Lower leg skin (tissue), 4 donors: ENCODE results near the gene MOV10. TPM values are rescaled to one million over a fixed set of nuclear protein-coding genes. Genes with fewer than 3 reads are reported as not detected.

Experiments used
- DNase-seq, 2 donors: peaks; one replicate each; pipeline ENCODE4 v3.0.0-alpha.2; 2019; ENCODE audit warnings: low spot score in 2 of 2
- H3K4me3 ChIP-seq: fragments of 200-600 bp; sonication (generic); 2 replicates; pipeline ENCODE4 v1.5.1; 2017; ENCODE audit warnings: mild to moderate bottlenecking, low read depth; ENCODE audit not compliant: poor library complexity, severe bottlenecking
- POLR2A ChIP-seq, 2 donors: fragments of 450-650 bp; IDR thresholded peaks; one replicate each; pipeline ENCODE4 v1.6.1; 2016 to 2017; ENCODE audit warnings: antibody characterized with exemption in 2 of 2, mild to moderate bottlenecking in 1 of 2, moderate library complexity in 1 of 2
- WGBS, 2 donors: methylation state at CpG; one replicate each; pipeline ENCODE4 v1.1.5; 2018; 5-methylcytosine and 5-hydroxymethylcytosine counted together
- intact Hi-C: fragments of 100-400 bp; cut with DNase I; formaldehyde crosslinking; loops from one replicate; pipeline ENCODE4 v1.15.0; 2023; ENCODE audit warnings: low total_unique reads
- total RNA-seq, 4 donors: library from RNA; depleted of rRNA; stranded (reverse); fragments of >200 nt; gene quantifications; one replicate each; pipeline ENCODE4 v1.1.0, GENCODE V29; 2016
- TF ChIP-seq, protein P1 (sequence below), 3 donors: fragments of 450-650 bp; IDR thresholded peaks; one replicate each; pipeline ENCODE4 v1.5.1; 2016; ENCODE audit warnings: antibody characterized with exemption in 3 of 3, mild to moderate bottlenecking in 3 of 3, moderate library complexity in 2 of 3

MOV10 gene
- total RNA-seq, 4 donors from 2014 or later: 46.2 to 105 (median 56.8) TPM

DNA sequence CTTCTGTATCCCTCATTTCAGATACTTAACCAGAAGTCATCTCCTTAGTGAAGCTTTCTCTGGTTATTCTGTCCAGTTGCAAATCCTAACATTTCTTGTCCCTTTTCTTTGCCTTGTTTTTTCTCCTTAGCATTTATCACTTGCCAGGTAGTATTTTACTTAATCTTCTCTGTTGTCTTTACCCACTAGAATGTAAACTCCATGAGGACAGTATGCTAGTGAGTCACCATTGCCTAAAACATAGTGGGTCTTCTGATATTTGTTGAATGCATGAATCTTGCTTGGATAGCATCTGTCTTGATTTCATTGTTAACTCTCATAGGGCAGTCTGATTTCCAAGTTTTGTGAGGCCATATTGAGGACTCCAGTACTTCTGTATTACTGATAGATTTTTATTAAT, 45.2 kb upstream of the MOV10 start:
- intact Hi-C loops: no loop called here
- no peak for DNase-seq
- TF ChIP-seq, protein P1, sequence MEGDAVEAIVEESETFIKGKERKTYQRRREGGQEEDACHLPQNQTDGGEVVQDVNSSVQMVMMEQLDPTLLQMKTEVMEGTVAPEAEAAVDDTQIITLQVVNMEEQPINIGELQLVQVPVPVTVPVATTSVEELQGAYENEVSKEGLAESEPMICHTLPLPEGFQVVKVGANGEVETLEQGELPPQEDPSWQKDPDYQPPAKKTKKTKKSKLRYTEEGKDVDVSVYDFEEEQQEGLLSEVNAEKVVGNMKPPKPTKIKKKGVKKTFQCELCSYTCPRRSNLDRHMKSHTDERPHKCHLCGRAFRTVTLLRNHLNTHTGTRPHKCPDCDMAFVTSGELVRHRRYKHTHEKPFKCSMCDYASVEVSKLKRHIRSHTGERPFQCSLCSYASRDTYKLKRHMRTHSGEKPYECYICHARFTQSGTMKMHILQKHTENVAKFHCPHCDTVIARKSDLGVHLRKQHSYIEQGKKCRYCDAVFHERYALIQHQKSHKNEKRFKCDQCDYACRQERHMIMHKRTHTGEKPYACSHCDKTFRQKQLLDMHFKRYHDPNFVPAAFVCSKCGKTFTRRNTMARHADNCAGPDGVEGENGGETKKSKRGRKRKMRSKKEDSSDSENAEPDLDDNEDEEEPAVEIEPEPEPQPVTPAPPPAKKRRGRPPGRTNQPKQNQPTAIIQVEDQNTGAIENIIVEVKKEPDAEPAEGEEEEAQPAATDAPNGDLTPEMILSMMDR (IDR thresholded peaks at IDR 0.05): no peak
- no peak for TF ChIP-seq POLR2A (IDR thresholded peaks at IDR 0.05)
- no peak overlapping the region for H3K4me3 ChIP-seq

DNA sequence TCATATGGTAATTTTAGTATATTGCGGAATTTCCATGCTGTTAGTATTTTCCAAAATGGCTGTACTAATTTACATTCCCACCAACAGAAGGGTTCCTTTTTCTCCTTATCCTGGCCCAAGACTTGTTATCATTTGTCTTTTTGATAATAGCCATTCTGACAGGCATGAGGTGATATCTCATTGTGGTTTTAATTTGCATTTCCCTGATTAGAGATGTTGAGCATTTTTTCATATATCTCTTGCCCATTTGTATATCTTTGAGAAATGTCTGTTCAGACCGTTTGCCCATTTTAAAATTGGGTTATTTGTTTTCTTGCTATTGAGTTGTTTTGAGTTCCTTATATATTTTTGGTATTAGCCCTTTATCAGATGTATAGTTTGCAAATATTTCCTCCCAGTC, 40.8 kb upstream of the MOV10 start:
- H3K4me3 ChIP-seq: no peak overlapping the region
- DNase-seq: no peak
- TF ChIP-seq, protein P1 (IDR thresholded peaks at IDR 0.05): no peak
- 92 to 94% methylated on average over 2 of the region's 2 CpGs for WGBS, 2 donors
- intact Hi-C loops: no loop called here

DNA sequence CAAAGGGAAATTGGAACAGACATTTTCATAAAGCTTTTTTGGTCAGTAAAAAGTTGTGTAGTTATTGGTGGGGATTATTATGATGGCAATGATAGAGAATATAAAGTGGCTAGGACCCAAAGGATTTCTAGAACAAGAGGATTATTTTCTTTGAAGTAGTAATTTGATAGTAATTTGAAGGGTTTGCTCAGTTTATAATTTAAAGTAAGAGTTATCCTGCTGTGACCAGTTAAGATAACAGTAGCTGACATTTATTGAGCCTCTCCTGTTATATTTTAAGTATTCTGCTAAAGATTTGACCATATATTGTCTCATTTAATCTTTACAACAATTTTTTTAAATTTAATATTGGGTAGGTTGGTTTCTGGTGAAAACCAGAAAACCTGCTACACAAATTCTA, 40.1 kb upstream of the MOV10 start:
- no peak overlapping the region for H3K4me3 ChIP-seq
- no peak for TF ChIP-seq POLR2A (IDR thresholded peaks at IDR 0.05)
- DNase-seq: no peak
- intact Hi-C loops: no loop called here

DNA sequence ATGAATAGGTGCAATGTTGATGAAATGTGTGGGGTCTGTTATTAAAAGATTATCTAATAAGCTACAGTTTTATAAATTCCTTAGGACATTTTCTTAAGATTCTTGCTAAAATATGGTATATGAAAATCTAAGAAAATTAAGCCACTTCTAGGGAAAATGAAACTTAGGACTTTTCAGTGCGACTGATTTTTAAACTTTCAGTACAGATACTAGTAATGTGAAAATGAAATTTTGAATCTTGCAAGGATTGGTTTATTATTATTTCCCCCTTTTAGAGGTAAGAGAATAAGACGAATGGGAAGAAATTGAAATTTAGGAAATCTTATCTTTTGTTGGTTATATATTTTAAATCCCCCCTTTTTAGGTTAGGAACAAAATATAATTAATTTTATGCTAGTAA, 38.4 kb upstream of the MOV10 start:
- H3K4me3 ChIP-seq: no peak overlapping the region
- 81 to 82% methylated on average over 2 of the region's 2 CpGs for WGBS, 2 donors
- intact Hi-C loops: no loop called here
- TF ChIP-seq, protein P1 (IDR thresholded peaks at IDR 0.05): no peak
- TF ChIP-seq POLR2A (IDR thresholded peaks at IDR 0.05): no peak
- no peak for DNase-seq

DNA sequence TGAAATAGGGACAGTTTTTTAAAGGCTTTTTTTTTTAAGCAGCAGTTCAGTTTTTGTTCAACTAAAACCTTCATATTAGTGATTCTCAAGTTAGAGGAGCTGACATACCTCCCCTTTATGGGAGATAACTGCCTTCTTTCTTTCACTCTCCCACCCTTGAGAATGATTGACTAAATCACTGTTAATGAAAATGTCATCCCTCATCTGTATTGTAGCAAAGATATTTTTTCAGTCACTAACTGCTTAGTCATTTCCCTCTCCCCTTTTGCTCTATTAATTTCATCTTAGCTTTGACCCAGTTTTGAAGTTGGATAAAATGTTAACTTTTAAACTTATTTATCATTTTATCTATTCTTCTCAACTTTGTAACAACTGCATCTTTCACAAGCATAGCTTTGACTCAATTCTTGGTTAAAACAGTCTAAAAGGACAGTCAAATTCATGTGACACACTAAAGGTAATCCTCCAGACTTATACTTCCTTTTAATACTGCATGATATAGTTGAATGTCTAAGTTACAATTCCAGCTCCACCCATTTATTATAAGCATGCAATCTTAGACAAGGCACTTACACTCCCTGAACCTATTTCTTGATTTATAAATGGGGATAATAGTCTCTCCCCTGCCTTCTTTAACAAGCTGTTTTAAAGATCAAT, 37.7 kb upstream of the MOV10 start:
- no peak overlapping the region for H3K4me3 ChIP-seq
- DNase-seq: no peak
- TF ChIP-seq POLR2A (IDR thresholded peaks at IDR 0.05): no peak
- TF ChIP-seq, protein P1 (IDR thresholded peaks at IDR 0.05): no peak
- intact Hi-C loops: no loop called here

DNA sequence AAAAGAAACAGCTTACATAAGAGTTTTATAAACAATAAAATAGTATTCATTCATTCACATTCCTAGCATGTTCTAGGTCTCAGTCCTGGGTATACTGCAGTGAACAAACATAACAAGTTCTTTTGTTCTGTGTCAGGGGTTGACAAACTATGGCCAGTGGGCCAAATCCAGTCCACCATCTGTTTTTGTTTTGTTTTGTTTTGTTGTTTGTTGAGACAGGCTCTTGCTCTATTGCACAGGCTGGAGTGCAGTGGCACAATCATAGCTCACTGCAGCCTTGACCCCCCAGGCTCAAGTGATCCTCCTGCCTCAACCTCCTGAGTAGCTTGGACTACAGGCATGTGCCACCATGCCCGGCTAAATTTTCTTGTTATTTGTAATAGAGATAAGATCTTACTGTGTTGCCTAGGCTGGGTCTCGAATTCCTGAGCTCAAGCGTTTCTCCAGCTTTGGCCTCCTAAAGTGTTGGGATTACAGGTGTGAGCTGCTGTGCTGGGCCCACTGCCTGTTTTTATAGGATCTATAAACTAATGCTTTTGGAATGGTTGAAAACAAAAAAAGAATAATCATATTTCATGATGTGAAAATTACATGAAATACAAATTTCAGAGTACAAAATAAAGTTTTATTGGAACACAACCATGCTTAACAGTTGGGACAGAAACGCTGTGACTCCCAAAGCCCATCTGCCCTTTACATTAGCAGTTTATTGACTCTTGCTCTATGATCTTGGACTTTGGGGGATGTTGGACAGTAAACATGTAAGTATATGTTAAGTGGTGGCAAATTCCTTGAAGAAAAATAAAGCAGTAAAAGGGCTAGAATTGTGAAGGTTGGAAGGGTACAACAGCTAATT, 37.0 kb upstream of the MOV10 start:
- H3K4me3 ChIP-seq: no peak overlapping the region
- intact Hi-C loops: no loop called here
- no peak for DNase-seq
- TF ChIP-seq, protein P1 (IDR thresholded peaks at IDR 0.05): no peak
- TF ChIP-seq POLR2A (IDR thresholded peaks at IDR 0.05): no peak
- 63 to 70% methylated on average over 4 of the region's 4 CpGs for WGBS, 2 donors
